ENCODE measurements around the gene CEP112.

DNA sequence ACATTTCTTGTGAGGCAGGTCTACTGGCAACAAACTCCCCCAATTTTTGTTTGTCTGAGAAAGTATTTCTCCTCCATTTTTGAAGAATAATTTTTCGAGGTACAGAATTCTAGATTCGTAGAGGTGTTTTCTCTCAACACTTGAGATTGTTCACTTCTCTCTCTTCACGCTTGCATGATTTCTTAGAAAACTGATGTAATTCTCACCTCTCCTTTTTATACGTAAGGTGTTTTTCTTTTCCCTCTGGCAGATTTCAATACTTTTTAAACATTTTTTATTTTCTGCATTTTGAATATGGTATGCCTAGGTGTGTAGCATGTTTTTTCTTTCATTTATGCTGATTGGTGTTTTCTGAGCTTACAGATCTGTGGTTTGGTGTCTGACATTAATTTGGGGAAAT, 429.0 kb downstream of the CEP112 start:
- TF ChIP-seq POLR2A (IDR thresholded peaks at IDR 0.05; ENCODE audit: low read length) (no peak), GATA1 (IDR thresholded peaks at IDR 0.05; ENCODE audit: low read depth, low read length) (no peak)

Data from erythroblast (primary cell).